Kidney (tissue), 14 donors: Measurements from ENCODE around the gene NOL4L. TPM values are rescaled to one million over a fixed set of nuclear protein-coding genes. Genes with fewer than 3 reads are reported as not detected.
A peak's percentile ranks its signal among the peaks of the same experiment; 100 is the strongest.

Source experiments
- DNase-seq, 5 donors: peaks; one replicate each; pipeline ENCODE4 v3.0.0-alpha.2; 2013 to 2020
- FAIRE-seq: peaks from 2 replicates; lab custom pipeline; 2012; peaks lifted over from hg19 to GRCh38; lab: Jason Lieb, UNC
- H3K27ac ChIP-seq, 2 donors: one replicate each; pipeline ENCODE4 v1.7.0; 2013; ENCODE audit warnings: low read depth in 2 of 2, low read length in 2 of 2, inconsistent platforms in 1 of 2
- H3K27me3 ChIP-seq: one replicate; pipeline ENCODE4 v1.7.1; 2013; ENCODE audit warnings: low read length, inconsistent platforms; ENCODE audit not compliant: control insufficient read depth, insufficient read depth
- H3K36me3 ChIP-seq, 3 donors: one replicate each; pipeline versions ENCODE4 v1.7.0 to v1.7.1; 2013; ENCODE audit warnings: low read length in 3 of 3, control low read depth in 1 of 3, inconsistent platforms in 1 of 3; ENCODE audit not compliant: insufficient read depth in 3 of 3, control insufficient read depth in 2 of 3
- H3K4me1 ChIP-seq, 3 donors: one replicate each; pipeline versions ENCODE4 v1.7.0 to v1.7.1; 2013; ENCODE audit warnings: low read length in 3 of 3, inconsistent platforms in 1 of 3, low read depth in 1 of 3; ENCODE audit not compliant: control insufficient read depth in 2 of 3, insufficient read depth in 2 of 3
- H3K4me3 ChIP-seq, 3 donors: one replicate each; pipeline versions ENCODE4 v1.7.0 to v1.8.1; 2013; ENCODE audit warnings: low read length in 3 of 3, control low read depth in 1 of 3, inconsistent platforms in 1 of 3
- H3K9ac ChIP-seq, 3 donors: one replicate each; pipeline versions ENCODE4 v1.7.0 to v1.7.1; 2013; ENCODE audit warnings: low read length in 3 of 3, control low read depth in 1 of 3, inconsistent platforms in 1 of 3
- H3K9me3 ChIP-seq, 3 donors: one replicate each; pipeline versions ENCODE4 v1.7.0 to v1.7.1; 2013; ENCODE audit warnings: low read length in 3 of 3, control low read depth in 1 of 3, inconsistent platforms in 1 of 3; ENCODE audit not compliant: control insufficient read depth in 2 of 3, insufficient read depth in 1 of 3
- CTCF ChIP-seq: IDR thresholded peaks from 3 replicates; pipeline ENCODE4 v1.5.1; 2012; ENCODE audit warnings: mild to moderate bottlenecking, moderate library complexity, borderline replicate concordance; ENCODE audit not compliant: insufficient read depth; ENCODE audit errors: extremely low read depth
- intact Hi-C: fragments of 100-400 bp; cut with DNase I; formaldehyde crosslinking; loops from one replicate; pipeline ENCODE4 v1.11.1; 2022
- polyA plus RNA-seq: library from polyadenylated mRNA; stranded (reverse); fragments of 350-450 nt; fragmentation: Illumina TruSeq; extraction: RNeasy Lipid Tissue Mini Kit (QIAGEN cat#74804); gene quantifications from one replicate; pipeline ENCODE4 v1.2.3, GENCODE V29; 2014; ENCODE audit warnings: low read depth, low replicate concordance; ENCODE audit not compliant: insufficient read depth
- total RNA-seq: library from RNA; stranded (reverse); fragmentation: NEBNext Ultra II Directional; extraction: Animal tissue kit (Norgen Biotek cat#: 25700); gene quantifications from one replicate; pipeline ENCODE4 v1.2.1, GENCODE V29; 2021
- donor health status: control.
- donor health status: control.
- donor health status: control.
- donor health status: control.
- donor health status: control.
- donor health status: DM: yes; HTN: yes; CAD: no.
- donor health status: Normal renal cell carcinoma (clear cell type).

Gene NOL4L
- total and polyA plus RNA-seq, 2 donors from 2014 or later = 14.1 to 19.4 TPM

- intact Hi-C loops = no loop called here
- DNase-seq (peak; percentile 66 to 86 (median 81)), FAIRE-seq (no peak)
- Histone ChIP-seq H3K4me1 (peaks cover 6 to 36% (median 36%) of the 10 kb centered on the region in 3 donors), H3K9me3 (no peaks in the 10 kb centered on the region), H3K36me3 (no peaks in the 10 kb centered on the region), H3K9ac (peak overlapping the region; percentile 10 to 86 (median 53)), H3K4me3 (peak overlapping the region; percentile 57 to 75 (median 62)), H3K27ac (peak overlapping the region; percentile 74 to 83), H3K27me3 (no peaks in the 10 kb centered on the region)
- no peak for TF ChIP-seq CTCF
These were observed 102.5 kb downstream of the NOL4L start for GRCh38 chr20:32482442-32483261.

- peak overlapping the region; percentile 74 to 83 for H3K27ac ChIP-seq
- no peaks in the 10 kb centered on the region for H3K9me3 ChIP-seq
- H3K4me1 ChIP-seq = peaks cover 10 to 42% (median 41%) of the 10 kb centered on the region in 3 donors
- H3K9ac ChIP-seq = peak overlapping the region; percentile 10 to 86 (median 53)
- H3K36me3 ChIP-seq = no peaks in the 10 kb centered on the region
- FAIRE-seq (no peak), DNase-seq (no peak)
- TF ChIP-seq CTCF = no peak
- no peaks in the 10 kb centered on the region for H3K27me3 ChIP-seq
- peak overlapping the region; percentile 57 to 75 (median 62) for H3K4me3 ChIP-seq
- intact Hi-C loops = no loop called here
These were observed 103.0 kb downstream of the NOL4L start for GRCh38 chr20:32482143-32482441.

- Histone ChIP-seq H3K27ac (peak overlapping the region; percentile 74 to 83), H3K4me3 (peak overlapping the region; percentile 57 to 75 (median 62)), H3K9me3 (no peaks in the 10 kb centered on the region), H3K9ac (peak overlapping the region in 2 of 3 donors; percentile 10 to 86), H3K27me3 (no peaks in the 10 kb centered on the region), H3K4me1 (peaks cover 15 to 47% (median 47%) of the 10 kb centered on the region in 3 donors), H3K36me3 (no peaks in the 10 kb centered on the region)
- TF ChIP-seq CTCF = no peak
- FAIRE-seq = no peak
- intact Hi-C loops = no loop called here
- DNase-seq = peak in 2 of 5 donors; percentile 63
These were observed 103.6 kb downstream of the NOL4L start for GRCh38 chr20:32481311-32482142.
